Endothelial cell of umbilical vein (primary cell): Measurements from ENCODE around the gene PSMD10. TPM values are rescaled to one million over a fixed set of nuclear protein-coding genes. Genes with fewer than 3 reads are reported as not detected.
A peak's percentile ranks its signal among the peaks of the same experiment; 100 is the strongest.

ENCODE experiments used
- BruUV-seq: library from RNA; stranded (reverse); fragments of 400-500 nt; replicated peaks from 2 replicates; lab custom pipeline; 2021; lab: Mats Ljungman, UMichigan
- CTCF ChIA-PET: fragments of 300-600, 350-600 bp; sonication (Branson Sonifier 250); formaldehyde crosslinking; loops from one replicate; lab custom pipeline; 2021; ENCODE audit warnings: antibody characterized with exemption, inconsistent platforms; lab: Charles Lee
- POLR2A ChIA-PET: fragments of 300-600, 350-600 bp; sonication (Branson Sonifier 250); formaldehyde crosslinking; loops from one replicate; lab custom pipeline; 2021; ENCODE audit warnings: antibody characterized with exemption, inconsistent platforms; lab: Charles Lee
- DNase-seq: peaks from one replicate; pipeline ENCODE4 v3.0.0-alpha.2; 2011; ENCODE audit warnings: low read depth, low spot score
- FAIRE-seq: peaks from 2 replicates; lab custom pipeline; 2011; peaks lifted over from hg19 to GRCh38; lab: Jason Lieb, UNC
- H2AFZ ChIP-seq: 2 replicates; pipeline ENCODE4 v1.6.0; 2012; ENCODE audit warnings: low read depth, low read length, control low read depth, inconsistent platforms
- H3K27ac ChIP-seq: 2 replicates; pipeline ENCODE4 v1.5.1; 2011; ENCODE audit warnings: low read depth, mild to moderate bottlenecking, control low read depth, low read length, moderate library complexity; ENCODE audit not compliant: insufficient read depth
- H3K27me3 ChIP-seq, 2 experiments: 2 replicates each; pipeline versions ENCODE4 v1.6.0 to v1.6.1; 2011; ENCODE audit warnings: low read length in 2 of 2, mixed read lengths in 1 of 2; ENCODE audit not compliant: control insufficient read depth in 2 of 2, insufficient read depth in 2 of 2
- H3K36me3 ChIP-seq, 2 experiments: 2 replicates in 1 of 2; 3 replicates in 1 of 2; pipeline ENCODE4 v1.5.1; 2011; ENCODE audit warnings: low read length in 2 of 2, mild to moderate bottlenecking in 1 of 2, moderate library complexity in 1 of 2; ENCODE audit not compliant: control insufficient read depth in 2 of 2, insufficient read depth in 2 of 2; ENCODE audit errors: extremely low read depth in 1 of 2
- H3K4me1 ChIP-seq: 3 replicates; pipeline ENCODE4 v1.5.1; 2011; ENCODE audit warnings: mild to moderate bottlenecking, low read length; ENCODE audit not compliant: control insufficient read depth, insufficient read depth; ENCODE audit errors: extremely low read depth
- H3K4me2 ChIP-seq: 2 replicates; pipeline ENCODE4 v1.6.1; 2011; ENCODE audit warnings: low read length, control low read depth, mixed read lengths; ENCODE audit not compliant: insufficient read depth
- H3K4me3 ChIP-seq, 3 experiments: fragments of 200-600 bp in 1 of 3; sonication (generic), shearing (Covaris generic) in 1 of 3; replicated peaks in 1 of 3; 2 replicates each; pipeline ENCODE4 v1.5.1; 2011 to 2016; ENCODE audit warnings: control low read depth in 3 of 3, low read length in 3 of 3, mild to moderate bottlenecking in 2 of 3, inconsistent platforms in 1 of 3, low read depth in 1 of 3, moderate library complexity in 1 of 3; ENCODE audit not compliant: insufficient read depth in 1 of 3
- H3K79me2 ChIP-seq: 2 replicates; pipeline ENCODE4 v1.6.0; 2012; ENCODE audit warnings: low read length, inconsistent platforms; ENCODE audit not compliant: control insufficient read depth, insufficient read depth
- H3K9ac ChIP-seq: replicated peaks from 2 replicates; pipeline ENCODE3; 2011; ENCODE audit warnings: low read length, control low read depth; ENCODE audit not compliant: insufficient read depth; ENCODE audit errors: extremely low read depth
- H3K9me1 ChIP-seq: replicated peaks from 3 replicates; pipeline ENCODE4 v1.6.0; 2011; ENCODE audit warnings: mild to moderate bottlenecking, low read length; ENCODE audit not compliant: control insufficient read depth, insufficient read depth; ENCODE audit errors: extremely low read depth
- H3K9me3 ChIP-seq: replicated peaks from 2 replicates; pipeline ENCODE4 v1.5.1; 2012; ENCODE audit warnings: low read length, inconsistent platforms; ENCODE audit not compliant: control insufficient read depth, insufficient read depth
- H4K20me1 ChIP-seq: replicated peaks from 2 replicates; pipeline ENCODE3; 2011; ENCODE audit warnings: mild to moderate bottlenecking, low read length; ENCODE audit not compliant: control insufficient read depth, insufficient read depth; ENCODE audit errors: extremely low read depth
- CTCF ChIP-seq, 2 donors: IDR thresholded peaks; 1 replicate in 1 of 2; 2 replicates in 1 of 2; pipeline ENCODE4 v1.5.1; 2011; ENCODE audit warnings: low read length in 2 of 2, mild to moderate bottlenecking in 2 of 2, moderate library complexity in 2 of 2, control low read depth in 1 of 2, inconsistent platforms in 1 of 2, low read depth in 1 of 2; ENCODE audit not compliant: insufficient read depth in 1 of 2; ENCODE audit errors: extremely low read depth in 1 of 2
- EZH2 ChIP-seq: IDR thresholded peaks from 2 replicates; pipeline ENCODE4 v1.6.1; 2012; ENCODE audit warnings: borderline replicate concordance, low read depth, mild to moderate bottlenecking, moderate library complexity, low read length, inconsistent platforms; ENCODE audit not compliant: severe bottlenecking
- FOS ChIP-seq: IDR thresholded peaks from 2 replicates; pipeline ENCODE4 v1.6.1; 2011; ENCODE audit warnings: mild to moderate bottlenecking, low read length, moderate library complexity, borderline replicate concordance; ENCODE audit not compliant: insufficient read depth
- GATA2 ChIP-seq: IDR thresholded peaks from 2 replicates; pipeline ENCODE4 v1.7.0; 2011; ENCODE audit warnings: low read depth, mild to moderate bottlenecking, moderate library complexity, mixed read lengths, low read length; ENCODE audit not compliant: insufficient read length, insufficient read depth
- JUN ChIP-seq: IDR thresholded peaks from 2 replicates; pipeline ENCODE4 v1.6.1; 2011; ENCODE audit warnings: borderline replicate concordance, low read depth; ENCODE audit not compliant: insufficient read length, insufficient read depth
- MYC ChIP-seq: IDR thresholded peaks from one replicate; pipeline ENCODE4 v1.6.1; 2011; ENCODE audit warnings: mild to moderate bottlenecking, low read depth, low read length
- POLR2A ChIP-seq: IDR thresholded peaks from 2 replicates; pipeline ENCODE4 v1.6.1; 2012; ENCODE audit warnings: low read depth, mild to moderate bottlenecking, control low read depth, low read length
- POLR2AphosphoS5 ChIP-seq: IDR thresholded peaks from 2 replicates; pipeline ENCODE4 v1.6.1; 2012; ENCODE audit warnings: low read depth, mild to moderate bottlenecking, control low read depth, low read length, moderate library complexity; ENCODE audit not compliant: insufficient read depth
- dilution Hi-C: fragments of 300-500 bp; cut with MboI; formaldehyde crosslinking; loops from one replicate; pipeline ENCODE4 v1.15.0; 2019; ENCODE audit warnings: low sequenced_read_pairs; ENCODE audit not compliant: extremely low pct_ligation_motif_present
- intact Hi-C: fragments of 100-400 bp; cut with micrococcal nuclease; formaldehyde crosslinking; loops from one replicate; pipeline ENCODE4 v1.10.0; 2022
- polyA plus RNA-seq, 4 experiments: library from polyadenylated mRNA; depleted of rRNA in 3 of 4; stranded (reverse) in 3 of 4; unstranded in 1 of 4; fragments of >200 nt; gene quantifications; 2 replicates each; pipeline versions ENCODE4 v1.2.1 to v1.2.3, GENCODE V29; 2011 to 2012; ENCODE audit warnings: missing spikeins in 1 of 4
- total RNA-seq: library from RNA; stranded (reverse); gene quantifications from 2 replicates; pipeline ENCODE4 v1.2.3, GENCODE V29; 2021
- TF ChIP-seq, protein P1 (sequence below): IDR thresholded peaks from 2 replicates; pipeline ENCODE4 v1.6.1; 2011; ENCODE audit not compliant: insufficient read depth, insufficient read length

Gene PSMD10
- total and polyA plus RNA-seq, 2 donors (not counting 3 experiments of a cell fraction or from before 2014, with no cell fraction given), result 82.7 to 93.8 TPM

DNA sequence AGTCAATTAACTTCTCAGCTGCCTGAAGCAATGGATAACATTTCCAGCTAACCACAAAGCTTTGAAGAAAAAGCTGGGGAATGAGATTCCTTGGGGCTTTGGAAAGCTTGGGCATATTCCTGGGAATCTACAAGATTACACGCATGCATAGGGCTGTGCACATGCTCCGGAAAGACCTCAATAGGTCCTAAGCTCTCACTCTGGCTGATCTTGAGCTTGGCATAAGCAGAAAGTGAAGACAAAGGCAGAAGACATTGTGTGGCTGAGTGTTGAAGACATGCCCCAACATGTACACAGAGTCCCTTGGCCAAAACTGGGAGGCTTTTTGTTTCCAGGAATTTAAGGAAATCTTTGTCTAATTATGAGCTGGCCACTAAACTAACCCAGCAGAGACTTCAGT lies 31.4 kb upstream of the PSMD10 start:
- ChIA-PET CTCF (interaction anchor here (1.2 kb wide), 2 partner anchors 17 to 31 kb away, joined by 3 to 8 read pairs; partner anchors contain the start of genes ATG4A and PSMD10), POLR2A (interaction anchor here (1.7 kb wide), 1 partner anchor 9 kb away, joined by 4 read pairs; no protein-coding TSS in a partner anchor)
- Histone ChIP-seq H2AFZ (no peak overlapping the region), H3K4me3 (no peak overlapping the region), H3K36me3 (no peaks in the 10 kb centered on the region), H3K9ac (no peak overlapping the region), H3K9me1 (no peaks in the 10 kb centered on the region), H3K9me3 (no peaks in the 10 kb centered on the region), H3K4me1 (peaks cover 11% of the 10 kb centered on the region), H3K27ac (peak overlapping the region; percentile 48), H3K79me2 (peaks cover 10% of the 10 kb centered on the region), H4K20me1 (no peaks in the 10 kb centered on the region), H3K4me2 (no peak overlapping the region), H3K27me3 (no peaks in the 10 kb centered on the region)
- FAIRE-seq, result peak; percentile 28
- intact Hi-C loops (no loop called here), dilution Hi-C loops (no loop called here)
- no peak for TF ChIP-seq FOS
- TF ChIP-seq EZH2, result no peak
- no peak for TF ChIP-seq MYC
- TF ChIP-seq GATA2, result no peak
- TF ChIP-seq CTCF (IDR thresholded peaks at IDR 0.05; ENCODE audit: extremely low read depth in 1 of 2, insufficient read depth in 1 of 2, low read depth in 1 of 2, low read length in 2 of 2), result no peak
- no peak for TF ChIP-seq JUN
- no peak for TF ChIP-seq POLR2A
- TF ChIP-seq, protein P1, sequence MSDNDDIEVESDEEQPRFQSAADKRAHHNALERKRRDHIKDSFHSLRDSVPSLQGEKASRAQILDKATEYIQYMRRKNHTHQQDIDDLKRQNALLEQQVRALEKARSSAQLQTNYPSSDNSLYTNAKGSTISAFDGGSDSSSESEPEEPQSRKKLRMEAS, result no peak
- no peak for TF ChIP-seq POLR2AphosphoS5
- peak; percentile 41 for DNase-seq
- no TSS peak for BruUV-seq
